ENCODE data around the gene ZC3H6.

ZC3H6 gene

GRCh38 chr2:112275311-112275886 is at the start of gene ZC3H6:
TSS of gene ZC3H6 (plus strand) at chr2:112275597. CDS start at chr2:112275995, 398 bp downstream.
- DNase-seq = peak; percentile 98 to 99

GRCh38 chr2:112229348-112229747 is 46.0 kb upstream of the ZC3H6 start:
- no peak for DNase-seq

- no peak for DNase-seq
Observed at GRCh38 chr2:112230371-112230770, 45.0 kb upstream of the ZC3H6 start.

- no peak for DNase-seq
Observed at GRCh38 chr2:112239862-112240261, 35.5 kb upstream of the ZC3H6 start.

- no peak for DNase-seq
Observed at GRCh38 chr2:112242384-112242783, 33.0 kb upstream of the ZC3H6 start.

GRCh38 chr2:112243233-112243632 is 32.2 kb upstream of the ZC3H6 start:
- no peak for DNase-seq

- no peak for DNase-seq
Observed at GRCh38 chr2:112244854-112245253, 30.5 kb upstream of the ZC3H6 start.

- DNase-seq = no peak
Observed at GRCh38 chr2:112251271-112251670, 24.1 kb upstream of the ZC3H6 start.

GRCh38 chr2:112253261-112253815 is 22.1 kb upstream of the ZC3H6 start:
- no peak for DNase-seq

GRCh38 chr2:112254466-112255240 is 20.7 kb upstream of the ZC3H6 start, which contains the start of gene ZC3H8:
TSS of gene ZC3H8 (minus strand) at chr2:112255042. CDS start at chr2:112254981, 61 bp downstream.
- peak; percentile 94 to 95 for DNase-seq

GRCh38 chr2:112255875-112256274 is 19.5 kb upstream of the ZC3H6 start:
- DNase-seq = no peak

GRCh38 chr2:112256654-112257053 is 18.7 kb upstream of the ZC3H6 start:
- DNase-seq = no peak

- peak in 1 of 2 experiments; percentile 10 for DNase-seq
Observed at GRCh38 chr2:112257575-112257974, 17.8 kb upstream of the ZC3H6 start.

- peak; percentile 82 to 85 for DNase-seq
Observed at GRCh38 chr2:112259509-112260294, 15.7 kb upstream of the ZC3H6 start.

GRCh38 chr2:112260295-112260625 is 15.1 kb upstream of the ZC3H6 start:
- DNase-seq = no peak

GRCh38 chr2:112262876-112263275 is 12.5 kb upstream of the ZC3H6 start:
- DNase-seq = no peak

GRCh38 chr2:112268547-112268946 is 6.8 kb upstream of the ZC3H6 start:
- no peak for DNase-seq

- no peak for DNase-seq
Observed at GRCh38 chr2:112272669-112273068, 2.7 kb upstream of the ZC3H6 start.

- no peak for DNase-seq
Observed at GRCh38 chr2:112273349-112273748, 2.0 kb upstream of the ZC3H6 start.

GRCh38 chr2:112275887-112276773 is 733 bp downstream of the ZC3H6 start:
- peak; percentile 74 to 78 for DNase-seq

GRCh38 chr2:112276954-112277353 is 1.6 kb downstream of the ZC3H6 start:
- DNase-seq = no peak

- DNase-seq = no peak
Observed at GRCh38 chr2:112277596-112278220, 2.3 kb downstream of the ZC3H6 start.

Measured in activated CD4-positive, alpha-beta T cell treated with anti-CD3 and anti-CD28 coated beads, Interleukin-2, amount 50 U/mL, for 4 hours (primary cell).